PC-3 (cell line): ENCODE results near the gene CCDC187. TPM values are rescaled to one million over a fixed set of nuclear protein-coding genes. Genes with fewer than 3 reads are reported as not detected.

Source experiments
- ATAC-seq: fragments of 200-7000 bp; cut with Tn5 transposase; 2 replicates; pipeline ENCODE4 v1.9.1; 2020; ENCODE audit warnings: mild to moderate bottlenecking, moderate library complexity
- BruUV-seq: library from RNA; stranded (reverse); fragments of 400-500 nt; replicated peaks from 2 replicates; lab custom pipeline; 2021; lab: Mats Ljungman, UMichigan
- CTCF ChIA-PET: fragments of 300-600 bp; sonication (Branson Sonifier 250); formaldehyde crosslinking; loops from one replicate; lab custom pipeline; 2022; ENCODE audit warnings: antibody characterized with exemption; lab: Charles Lee
- POLR2A ChIA-PET: fragments of 300-600 bp; sonication (Branson Sonifier 250); formaldehyde crosslinking; loops from one replicate; lab custom pipeline; 2022; ENCODE audit warnings: antibody characterized with exemption; ENCODE audit not compliant: unreplicated experiment; lab: Charles Lee
- DNase-seq: peaks from one replicate; pipeline ENCODE4 v3.0.0-alpha.2; 2015
- H2AFZ ChIP-seq: fragments of 300-600 bp; sonication (generic); 2 replicates; pipeline ENCODE4 v1.6.0; 2016; ENCODE audit warnings: antibody characterized with exemption, low read length
- H3F3A ChIP-seq: fragments of 300-600 bp; sonication (generic); one replicate; pipeline ENCODE4 v1.6.0; 2017; ENCODE audit warnings: antibody characterized with exemption, low read length, control low read depth, mild to moderate bottlenecking; ENCODE audit not compliant: unreplicated experiment
- H3K27ac ChIP-seq: fragments of 300-600 bp; sonication (generic); 2 replicates; pipeline ENCODE4 v1.5.1; 2016; ENCODE audit warnings: mild to moderate bottlenecking, low read length
- H3K27me3 ChIP-seq: fragments of 300-600 bp; sonication (generic); 2 replicates; pipeline ENCODE4 v1.6.1; 2016; ENCODE audit warnings: low read length, mixed read lengths
- H3K36me3 ChIP-seq: fragments of 300-600 bp; sonication (generic); 2 replicates; pipeline ENCODE4 v1.6.1; 2016; ENCODE audit warnings: low read depth, mixed run types, low read length, mixed read lengths
- H3K4me1 ChIP-seq: fragments of 300-600 bp; sonication (generic); 2 replicates; pipeline ENCODE4 v1.5.1; 2016; ENCODE audit warnings: low read length; ENCODE audit not compliant: insufficient read depth
- H3K4me2 ChIP-seq: fragments of 300-600 bp; sonication (generic); 2 replicates; pipeline ENCODE4 v1.6.0; 2016; ENCODE audit warnings: low read length
- H3K4me3 ChIP-seq: fragments of 300-600 bp; sonication (generic); 2 replicates; pipeline ENCODE4 v1.5.1; 2016; ENCODE audit warnings: mild to moderate bottlenecking, low read length, mixed read lengths
- H3K79me2 ChIP-seq: fragments of 300-600 bp; sonication (generic); 2 replicates; pipeline ENCODE4 v1.6.1; 2017; ENCODE audit warnings: low read length, mixed read lengths
- H3K9ac ChIP-seq: fragments of 300-600 bp; sonication (generic); 2 replicates; pipeline ENCODE4 v1.6.0; 2016; ENCODE audit warnings: mild to moderate bottlenecking, low read length
- H3K9me2 ChIP-seq: fragments of 300-600 bp; sonication (generic); replicated peaks from 2 replicates; pipeline ENCODE4 v1.6.1; 2016; ENCODE audit warnings: mixed run types, low read length, mixed read lengths
- H3K9me3 ChIP-seq: fragments of 300-600 bp; sonication (generic); 2 replicates; pipeline ENCODE4 v1.6.1; 2016; ENCODE audit warnings: low read length, mixed read lengths
- H4K20me1 ChIP-seq: fragments of 300-600 bp; sonication (generic); 2 replicates; pipeline ENCODE4 v1.6.1; 2016; ENCODE audit warnings: low read length, mixed read lengths
- EZH2 ChIP-seq: fragments of 300-600 bp; sonication (generic); IDR thresholded peaks from one replicate; pipeline ENCODE4 v1.6.1; 2017; ENCODE audit warnings: antibody characterized with exemption, mild to moderate bottlenecking, low read length; ENCODE audit not compliant: unreplicated experiment
- EZH2phosphoT487 ChIP-seq: fragments of 300-600 bp; sonication (generic); IDR thresholded peaks from 2 replicates; pipeline ENCODE4 v1.6.1; 2018; ENCODE audit warnings: mild to moderate bottlenecking, antibody characterized with exemption, low read length, borderline replicate concordance
- intact Hi-C: fragments of 100-400 bp; cut with micrococcal nuclease; formaldehyde crosslinking; loops from 2 replicates; pipeline ENCODE4 v1.9.0; 2023
- total RNA-seq: library from RNA; depleted of rRNA; stranded (reverse); fragments of >200 nt; gene quantifications from 2 replicates; pipeline ENCODE4 v1.2.3, GENCODE V29; 2014
- TF ChIP-seq, protein P1 (sequence below): fragments of 300-600 bp; sonication (generic); conservative IDR thresholded peaks from 2 replicates; pipeline ENCODE4 v1.5.1; 2017; ENCODE audit warnings: antibody characterized with exemption, low read depth, mild to moderate bottlenecking, low read length

CCDC187 gene
- total RNA-seq, 1 experiment from 2014 or later: 0.04 TPM

DNA sequence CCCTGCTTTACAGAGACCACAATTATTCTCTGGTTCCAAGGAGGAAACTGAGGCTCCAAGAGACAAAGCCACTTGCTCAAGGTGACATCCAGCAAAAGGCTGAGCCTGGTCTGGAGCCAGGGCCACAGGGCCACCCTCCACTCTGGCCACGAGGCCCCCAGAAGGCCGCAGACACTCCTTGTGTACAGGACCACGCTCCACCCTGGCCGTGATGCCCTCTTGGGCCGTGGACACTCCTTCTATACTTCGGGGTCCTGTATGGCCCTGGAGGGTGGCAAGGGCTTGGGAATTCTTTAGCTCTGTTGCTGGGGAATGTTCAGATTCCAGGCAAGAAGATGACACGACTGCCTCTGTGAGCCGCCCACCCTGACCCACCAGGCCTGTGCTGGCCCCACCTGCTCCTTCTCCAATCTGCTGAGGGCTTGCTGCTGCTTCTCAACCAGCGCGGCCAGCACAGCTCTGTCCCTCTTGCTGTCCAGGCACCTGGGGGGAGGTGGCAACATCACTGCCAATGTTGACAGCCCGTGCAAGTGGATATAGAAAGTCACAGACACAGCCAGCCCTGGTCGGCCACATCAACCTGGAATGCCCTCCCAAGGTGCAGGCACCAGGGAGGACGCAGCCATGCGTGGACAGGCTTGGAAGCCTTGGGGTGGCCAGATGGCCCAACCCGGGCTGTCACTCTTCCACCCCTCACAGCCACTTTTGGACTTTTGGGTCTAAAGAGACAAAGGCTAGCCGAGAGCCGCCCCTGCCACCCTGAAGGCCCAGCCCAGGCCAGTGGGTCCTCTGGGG lies 38.1 kb downstream of the CCDC187 start:
- intact Hi-C loops: no loop called here
- no peaks in the 10 kb centered on the region for H3K4me1 ChIP-seq
- H3K27me3 ChIP-seq: no peaks in the 10 kb centered on the region
- no peak overlapping the region for H3K4me2 ChIP-seq
- DNase-seq (no peak), ATAC-seq (no peak)
- no peaks in the 10 kb centered on the region for H3K36me3 ChIP-seq
- no peaks in the 10 kb centered on the region for H3F3A ChIP-seq
- no peaks in the 10 kb centered on the region for H3K9me2 ChIP-seq
- no TSS peak for BruUV-seq
- no peak overlapping the region for H3K4me3 ChIP-seq
- H3K27ac ChIP-seq: no peak overlapping the region
- POLR2A ChIA-PET: no interaction called here
- TF ChIP-seq EZH2phosphoT487: no peak
- TF ChIP-seq, protein P1, sequence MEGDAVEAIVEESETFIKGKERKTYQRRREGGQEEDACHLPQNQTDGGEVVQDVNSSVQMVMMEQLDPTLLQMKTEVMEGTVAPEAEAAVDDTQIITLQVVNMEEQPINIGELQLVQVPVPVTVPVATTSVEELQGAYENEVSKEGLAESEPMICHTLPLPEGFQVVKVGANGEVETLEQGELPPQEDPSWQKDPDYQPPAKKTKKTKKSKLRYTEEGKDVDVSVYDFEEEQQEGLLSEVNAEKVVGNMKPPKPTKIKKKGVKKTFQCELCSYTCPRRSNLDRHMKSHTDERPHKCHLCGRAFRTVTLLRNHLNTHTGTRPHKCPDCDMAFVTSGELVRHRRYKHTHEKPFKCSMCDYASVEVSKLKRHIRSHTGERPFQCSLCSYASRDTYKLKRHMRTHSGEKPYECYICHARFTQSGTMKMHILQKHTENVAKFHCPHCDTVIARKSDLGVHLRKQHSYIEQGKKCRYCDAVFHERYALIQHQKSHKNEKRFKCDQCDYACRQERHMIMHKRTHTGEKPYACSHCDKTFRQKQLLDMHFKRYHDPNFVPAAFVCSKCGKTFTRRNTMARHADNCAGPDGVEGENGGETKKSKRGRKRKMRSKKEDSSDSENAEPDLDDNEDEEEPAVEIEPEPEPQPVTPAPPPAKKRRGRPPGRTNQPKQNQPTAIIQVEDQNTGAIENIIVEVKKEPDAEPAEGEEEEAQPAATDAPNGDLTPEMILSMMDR: no peak
- no peak for TF ChIP-seq EZH2
- no peak overlapping the region for H3K9ac ChIP-seq
- no peak overlapping the region for H2AFZ ChIP-seq
- CTCF ChIA-PET: interaction anchor here (0.7 kb wide), 1 partner anchor 17 kb away, joined by 3 read pairs; no protein-coding TSS in a partner anchor
- H4K20me1 ChIP-seq: no peaks in the 10 kb centered on the region
- H3K79me2 ChIP-seq: no peaks in the 10 kb centered on the region
- no peaks in the 10 kb centered on the region for H3K9me3 ChIP-seq

DNA sequence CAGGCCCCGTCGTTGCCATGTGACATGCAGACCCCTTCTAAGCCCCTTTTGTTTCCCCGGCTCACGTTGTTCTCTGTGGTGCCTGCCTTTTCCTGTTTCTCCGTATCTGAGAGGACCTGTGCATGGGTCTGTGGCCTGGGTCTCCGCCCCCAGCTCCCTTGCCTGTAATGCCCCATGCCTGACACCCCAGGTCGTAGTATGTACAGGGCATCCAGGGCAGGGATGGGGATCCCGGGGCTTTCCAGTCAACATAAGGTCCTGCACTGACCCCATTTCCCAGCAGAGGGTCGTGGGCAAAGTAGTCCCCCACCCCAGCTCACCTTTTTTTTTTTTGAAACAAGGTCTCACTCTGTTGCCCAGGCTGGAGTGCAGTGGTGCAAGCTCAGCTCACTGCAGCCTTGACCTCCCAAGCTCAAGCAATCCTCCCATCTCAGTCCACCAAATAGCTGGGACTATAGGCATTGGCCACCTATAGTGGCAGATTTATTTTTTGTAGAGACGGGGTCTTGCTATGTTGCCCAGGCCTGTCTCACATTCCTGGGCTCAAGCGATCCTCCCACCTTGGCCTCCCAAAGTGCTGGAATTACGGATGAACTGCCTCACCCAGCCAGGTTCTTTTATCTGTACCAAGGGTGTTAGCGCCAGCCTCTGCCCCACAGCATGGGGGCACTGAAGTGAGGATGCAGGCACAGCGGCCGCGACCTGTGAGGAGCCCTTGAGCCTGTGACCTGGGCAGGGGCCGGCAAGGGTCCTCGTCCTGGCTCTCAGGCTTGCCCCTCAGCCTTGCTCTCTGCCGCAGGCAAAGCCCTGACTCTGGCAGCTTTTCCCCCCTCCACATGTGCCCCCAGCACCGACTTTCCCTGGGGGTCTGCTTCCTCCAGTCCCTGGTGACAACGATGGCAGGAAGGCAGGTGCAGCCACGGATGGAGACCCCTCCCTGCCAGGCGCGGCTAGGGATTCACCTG lies 39.2 kb downstream of the CCDC187 start:
- Histone ChIP-seq H2AFZ (no peak overlapping the region), H3K4me3 (no peak overlapping the region), H3K36me3 (no peaks in the 10 kb centered on the region), H3F3A (no peaks in the 10 kb centered on the region), H3K27ac (no peak overlapping the region), H3K9me2 (no peaks in the 10 kb centered on the region), H3K4me2 (no peak overlapping the region), H3K27me3 (no peaks in the 10 kb centered on the region), H3K4me1 (no peaks in the 10 kb centered on the region), H3K9ac (no peak overlapping the region), H4K20me1 (no peaks in the 10 kb centered on the region), H3K79me2 (no peaks in the 10 kb centered on the region), H3K9me3 (no peaks in the 10 kb centered on the region)
- ATAC-seq (no peak), DNase-seq (no peak)
- intact Hi-C loops: no loop called here
- POLR2A ChIA-PET: no interaction called here
- BruUV-seq: no TSS peak
- TF ChIP-seq, protein P1: no peak
- no peak for TF ChIP-seq EZH2
- CTCF ChIA-PET: no interaction called here
